HCT116 (cell line): ENCODE data around the gene WWOX. TPM values are rescaled to one million over a fixed set of nuclear protein-coding genes. Genes with fewer than 3 reads are reported as not detected.

Experiments used
- ATAC-seq: fragments of 200-7000 bp; cut with Tn5 transposase; 2 replicates; pipeline ENCODE4 v1.9.1; 2020; ENCODE audit warnings: mild to moderate bottlenecking, moderate library complexity
- BruUV-seq: library from RNA; stranded (reverse); fragments of 400-500 nt; replicated peaks from 2 replicates; lab custom pipeline; 2021; lab: Mats Ljungman, UMichigan
- CTCF ChIA-PET: fragments of 300-600 bp; sonication (Branson Sonifier 250); formaldehyde crosslinking; loops from one replicate; lab custom pipeline; 2021; ENCODE audit warnings: antibody characterized with exemption; lab: Charles Lee
- POLR2A ChIA-PET: fragments of 300-600, 350-600 bp; sonication (Branson Sonifier 250); formaldehyde crosslinking; loops from one replicate; lab custom pipeline; 2021; ENCODE audit warnings: antibody characterized with exemption; lab: Charles Lee
- RAD21 ChIA-PET, 2 experiments: fragments of 300-600 bp; sonication (Branson Sonifier 250); formaldehyde crosslinking; loops; one replicate each; lab custom pipeline; 2023; ENCODE audit warnings: low total read pairs in 2 of 2; ENCODE audit not compliant: uncharacterized antibody in 2 of 2, unreplicated experiment in 2 of 2, low non-redundant PET in 1 of 2; lab: Charles Lee
- DNase-seq: peaks from one replicate; pipeline ENCODE4 v3.0.0-alpha.2; 2010; ENCODE audit warnings: low read depth, low spot score
- H2AFZ ChIP-seq: fragments of 200-600 bp; shearing (Covaris generic), sonication (generic); 2 replicates; pipeline ENCODE4 v1.6.1; 2017; ENCODE audit warnings: low read depth, mixed run types, mixed read lengths, antibody characterized with exemption, low read length; ENCODE audit not compliant: poor library complexity, severe bottlenecking
- H3K27ac ChIP-seq: 2 replicates; pipeline ENCODE4 v1.5.1; 2012; ENCODE audit warnings: low read depth, low read length
- H3K27me3 ChIP-seq: fragments of 200-600 bp; sonication (generic); 2 replicates; pipeline ENCODE4 v1.6.1; 2016; ENCODE audit warnings: mixed run types, low read length, mixed read lengths; ENCODE audit not compliant: insufficient read depth
- H3K36me3 ChIP-seq, 2 experiments: fragments of 200-500 bp in 1 of 2; fragments of 200-600 bp in 1 of 2; sonication (Bioruptor generic) in 1 of 2; sonication (generic) in 1 of 2; 2 replicates each; pipeline versions ENCODE4 v1.5.1 to v1.6.1; 2014 to 2016; ENCODE audit warnings: low read length in 2 of 2, inconsistent platforms in 1 of 2, mixed read lengths in 1 of 2, mixed run types in 1 of 2; ENCODE audit not compliant: insufficient read depth in 2 of 2, control insufficient read depth in 1 of 2
- H3K4me1 ChIP-seq, 2 experiments: fragments of 200-600 bp in 1 of 2; sonication (generic) in 1 of 2; 2 replicates each; pipeline versions ENCODE4 v1.5.1 to v1.6.1; 2012 to 2017; ENCODE audit warnings: low read length in 2 of 2, inconsistent platforms in 1 of 2, mild to moderate bottlenecking in 1 of 2, mixed read lengths in 1 of 2, mixed run types in 1 of 2, moderate library complexity in 1 of 2; ENCODE audit not compliant: insufficient read depth in 2 of 2, control insufficient read depth in 1 of 2
- H3K4me2 ChIP-seq: fragments of 200-600 bp; sonication (generic); 2 replicates; pipeline ENCODE4 v1.6.1; 2017; ENCODE audit warnings: mixed run types, low read length, mixed read lengths
- H3K4me3 ChIP-seq, 2 experiments: fragments of 200-600 bp in 1 of 2; sonication (generic) in 1 of 2; replicated peaks in 1 of 2; 2 replicates each; pipeline ENCODE4 v1.5.1; 2011 to 2016; ENCODE audit warnings: low read length in 2 of 2, control low read depth in 1 of 2, low read depth in 1 of 2, mild to moderate bottlenecking in 1 of 2, mixed read lengths in 1 of 2, mixed run types in 1 of 2
- H3K79me2 ChIP-seq: fragments of 200-600 bp; sonication (generic); 2 replicates; pipeline ENCODE4 v1.6.1; 2017; ENCODE audit warnings: mild to moderate bottlenecking, mixed run types, low read length, moderate library complexity, mixed read lengths; ENCODE audit not compliant: insufficient read depth
- H3K9ac ChIP-seq: fragments of 200-600 bp; sonication (generic); 2 replicates; pipeline ENCODE4 v1.6.1; 2016; ENCODE audit warnings: low read length, mixed read lengths
- H3K9me2 ChIP-seq: fragments of 200-600 bp; sonication (generic), shearing (Covaris generic); 2 replicates; pipeline ENCODE4 v1.6.1; 2017; ENCODE audit warnings: mixed run types, mild to moderate bottlenecking, moderate library complexity; ENCODE audit not compliant: insufficient read depth
- H3K9me3 ChIP-seq, 2 experiments: fragments of 200-500 bp in 1 of 2; fragments of 200-600 bp in 1 of 2; sonication (Bioruptor generic) in 1 of 2; sonication (generic) in 1 of 2; 2 replicates each; pipeline ENCODE4 v1.6.1; 2014 to 2017; ENCODE audit warnings: low read length in 2 of 2, mixed read lengths in 2 of 2, inconsistent platforms in 1 of 2, low read depth in 1 of 2, mild to moderate bottlenecking in 1 of 2, mixed run types in 1 of 2, moderate library complexity in 1 of 2; ENCODE audit not compliant: control insufficient read depth in 1 of 2, insufficient read depth in 1 of 2
- H4K20me1 ChIP-seq: fragments of 200-600 bp; sonication (generic), shearing (Covaris generic); 2 replicates; pipeline ENCODE4 v1.6.1; 2017; ENCODE audit warnings: mixed run types, mild to moderate bottlenecking, moderate library complexity; ENCODE audit not compliant: insufficient read depth
- CTCF ChIP-seq, 3 experiments: fragments of 200-600 bp in 1 of 3; sonication (generic) in 1 of 3; IDR thresholded peaks in 2 of 3; conservative IDR thresholded peaks in 1 of 3; 2 replicates each; pipeline ENCODE4 v1.5.1; 2012 to 2017; ENCODE audit warnings: low read depth in 2 of 3, low read length in 2 of 3, antibody characterized with exemption in 1 of 3, borderline replicate concordance in 1 of 3, control low read depth in 1 of 3, mild to moderate bottlenecking in 1 of 3, mixed read lengths in 1 of 3, mixed run types in 1 of 3, moderate library complexity in 1 of 3; ENCODE audit not compliant: insufficient read depth in 1 of 3
- ELF1 ChIP-seq: IDR thresholded peaks from 2 replicates; pipeline ENCODE4 v1.6.1; 2012; ENCODE audit warnings: low read depth, borderline replicate concordance
- EZH2 ChIP-seq: fragments of 200-600 bp; sonication (generic); IDR thresholded peaks from 2 replicates; pipeline ENCODE4 v1.6.1; 2017; ENCODE audit warnings: antibody characterized with exemption, mixed run types
- FOSL1 ChIP-seq: IDR thresholded peaks from 2 replicates; pipeline ENCODE4 v1.6.1; 2012; ENCODE audit warnings: low read depth
- POLR2A ChIP-seq: IDR thresholded peaks from 2 replicates; pipeline ENCODE4 v1.7.0; 2011; ENCODE audit warnings: borderline replicate concordance; ENCODE audit not compliant: insufficient read depth, insufficient read length; ENCODE audit errors: extremely low read depth
- SIN3A ChIP-seq: IDR thresholded peaks from 2 replicates; pipeline ENCODE4 v1.6.1; 2012; ENCODE audit warnings: low read depth
- SP1 ChIP-seq: IDR thresholded peaks from 2 replicates; pipeline ENCODE4 v1.6.1; 2012; ENCODE audit warnings: low read depth
- SRF ChIP-seq: IDR thresholded peaks from 2 replicates; pipeline ENCODE4 v1.6.1; 2012; ENCODE audit warnings: low read depth
- YY1 ChIP-seq: IDR thresholded peaks from 2 replicates; pipeline ENCODE4 v1.6.1; 2011; ENCODE audit warnings: low read length, low read depth, moderate library complexity, mild to moderate bottlenecking; ENCODE audit not compliant: insufficient replicate concordance; ENCODE audit errors: extremely low read depth
- ZFX ChIP-seq: fragments of 450-650 bp; IDR thresholded peaks from 2 replicates; pipeline ENCODE4 v1.6.1; 2017
- intact Hi-C: fragments of 100-400 bp; cut with micrococcal nuclease; formaldehyde crosslinking; loops from 2 replicates; pipeline ENCODE4 v1.10.0; 2022
- total RNA-seq: library from RNA; stranded (reverse); gene quantifications from one replicate; pipeline ENCODE4 v1.2.1, GENCODE V29; 2021; ENCODE audit not compliant: unreplicated experiment
- TF ChIP-seq, protein P1 (sequence below): IDR thresholded peaks from 2 replicates; pipeline ENCODE4 v1.6.1; 2012
- TF ChIP-seq, protein P2 (sequence below): IDR thresholded peaks from 2 replicates; pipeline ENCODE4 v1.6.1; 2012; ENCODE audit warnings: low read depth

Gene WWOX
- total RNA-seq, 1 experiment from 2014 or later, result 13.7 TPM

GRCh38 chr16:78113258-78113657 lies 13.8 kb downstream of the WWOX start:
- H3K4me3 ChIP-seq, result no peak overlapping the region
- H3K4me1 ChIP-seq, result no peaks in the 10 kb centered on the region
- no peaks in the 10 kb centered on the region for H3K9me3 ChIP-seq
- ATAC-seq (no peak), DNase-seq (no peak)
- H3K9me2 ChIP-seq, result no peaks in the 10 kb centered on the region
- H3K36me3 ChIP-seq, result peaks cover 0 to 2% of the 10 kb centered on the region in 2 experiments; a peak in 1 of 4 replicates
- ChIA-PET RAD21 (no interaction called here), CTCF (no interaction called here), POLR2A (no interaction called here)
- no peaks in the 10 kb centered on the region for H3K79me2 ChIP-seq
- no peaks in the 10 kb centered on the region for H3K27me3 ChIP-seq
- intact Hi-C loops, result no loop called here
- H4K20me1 ChIP-seq, result no peaks in the 10 kb centered on the region
- H3K4me2 ChIP-seq, result no peak overlapping the region
- no TSS peak for BruUV-seq
- H2AFZ ChIP-seq, result no peak overlapping the region
- no peak overlapping the region for H3K9ac ChIP-seq
- TF ChIP-seq FOSL1, result no peak
- TF ChIP-seq EZH2, result no peak
- TF ChIP-seq, protein P1, sequence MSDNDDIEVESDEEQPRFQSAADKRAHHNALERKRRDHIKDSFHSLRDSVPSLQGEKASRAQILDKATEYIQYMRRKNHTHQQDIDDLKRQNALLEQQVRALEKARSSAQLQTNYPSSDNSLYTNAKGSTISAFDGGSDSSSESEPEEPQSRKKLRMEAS, result no peak
- TF ChIP-seq ELF1, result no peak
- TF ChIP-seq YY1, result no peak
- TF ChIP-seq SRF, result no peak
- TF ChIP-seq, protein P2, sequence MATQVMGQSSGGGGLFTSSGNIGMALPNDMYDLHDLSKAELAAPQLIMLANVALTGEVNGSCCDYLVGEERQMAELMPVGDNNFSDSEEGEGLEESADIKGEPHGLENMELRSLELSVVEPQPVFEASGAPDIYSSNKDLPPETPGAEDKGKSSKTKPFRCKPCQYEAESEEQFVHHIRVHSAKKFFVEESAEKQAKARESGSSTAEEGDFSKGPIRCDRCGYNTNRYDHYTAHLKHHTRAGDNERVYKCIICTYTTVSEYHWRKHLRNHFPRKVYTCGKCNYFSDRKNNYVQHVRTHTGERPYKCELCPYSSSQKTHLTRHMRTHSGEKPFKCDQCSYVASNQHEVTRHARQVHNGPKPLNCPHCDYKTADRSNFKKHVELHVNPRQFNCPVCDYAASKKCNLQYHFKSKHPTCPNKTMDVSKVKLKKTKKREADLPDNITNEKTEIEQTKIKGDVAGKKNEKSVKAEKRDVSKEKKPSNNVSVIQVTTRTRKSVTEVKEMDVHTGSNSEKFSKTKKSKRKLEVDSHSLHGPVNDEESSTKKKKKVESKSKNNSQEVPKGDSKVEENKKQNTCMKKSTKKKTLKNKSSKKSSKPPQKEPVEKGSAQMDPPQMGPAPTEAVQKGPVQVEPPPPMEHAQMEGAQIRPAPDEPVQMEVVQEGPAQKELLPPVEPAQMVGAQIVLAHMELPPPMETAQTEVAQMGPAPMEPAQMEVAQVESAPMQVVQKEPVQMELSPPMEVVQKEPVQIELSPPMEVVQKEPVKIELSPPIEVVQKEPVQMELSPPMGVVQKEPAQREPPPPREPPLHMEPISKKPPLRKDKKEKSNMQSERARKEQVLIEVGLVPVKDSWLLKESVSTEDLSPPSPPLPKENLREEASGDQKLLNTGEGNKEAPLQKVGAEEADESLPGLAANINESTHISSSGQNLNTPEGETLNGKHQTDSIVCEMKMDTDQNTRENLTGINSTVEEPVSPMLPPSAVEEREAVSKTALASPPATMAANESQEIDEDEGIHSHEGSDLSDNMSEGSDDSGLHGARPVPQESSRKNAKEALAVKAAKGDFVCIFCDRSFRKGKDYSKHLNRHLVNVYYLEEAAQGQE, result no peak
- no peak for TF ChIP-seq SP1
- TF ChIP-seq POLR2A, result no peak
- TF ChIP-seq SIN3A, result no peak
- no peak for TF ChIP-seq CTCF (IDR thresholded peaks at IDR 0.05 in 2 of 3, conservative IDR thresholded peaks at IDR 0.05 in 1 of 3; ENCODE audit: borderline replicate concordance in 1 of 3, insufficient read depth in 1 of 3, low read depth in 2 of 3, low read length in 2 of 3)
- no peak for TF ChIP-seq ZFX
- H3K27ac ChIP-seq, result no peak overlapping the region
